GM23338 (cell line): ENCODE results near the gene PLEKHJ1. TPM values are rescaled to one million over a fixed set of nuclear protein-coding genes. Genes with fewer than 3 reads are reported as not detected.

Source experiments
- ATAC-seq: fragments of 200-7000 bp; cut with Tn5 transposase; 3 replicates; pipeline ENCODE4 v1.9.1; 2020
- DNase-seq: peaks from one replicate; pipeline ENCODE4 v3.0.0-alpha.2; 2015; ENCODE audit warnings: low spot score
- H2AFZ ChIP-seq: fragments of 200-600 bp; sonication (generic); 2 replicates; pipeline ENCODE4 v1.8.0; 2016; ENCODE audit warnings: antibody characterized with exemption, mild to moderate bottlenecking, moderate library complexity
- H3F3A ChIP-seq: fragments of 200-600 bp; sonication (generic); replicated peaks from 2 replicates; pipeline ENCODE4 v1.8.0; 2017; ENCODE audit warnings: antibody characterized with exemption, mixed run types, low read depth
- H3K27ac ChIP-seq: fragments of 200-600 bp; sonication (generic); 2 replicates; pipeline ENCODE4 v1.6.1; 2016; ENCODE audit warnings: low read depth
- H3K27me3 ChIP-seq: fragments of 200-600 bp; sonication (generic); 2 replicates; pipeline ENCODE4 v1.8.0; 2016; ENCODE audit warnings: mild to moderate bottlenecking, mixed run types, moderate library complexity; ENCODE audit not compliant: insufficient read depth
- H3K36me3 ChIP-seq: fragments of 200-600 bp; sonication (generic); 2 replicates; pipeline ENCODE4 v1.8.0; 2016; ENCODE audit warnings: mild to moderate bottlenecking; ENCODE audit not compliant: insufficient read depth
- H3K4me1 ChIP-seq: fragments of 200-600 bp; sonication (generic); 2 replicates; pipeline ENCODE4 v1.8.0; 2016; ENCODE audit warnings: mild to moderate bottlenecking, moderate library complexity; ENCODE audit not compliant: insufficient read depth
- H3K4me2 ChIP-seq: fragments of 200-600 bp; sonication (generic); 2 replicates; pipeline ENCODE4 v1.7.1; 2017; ENCODE audit warnings: mixed run types
- H3K4me3 ChIP-seq: fragments of 200-600 bp; sonication (generic); 2 replicates; pipeline ENCODE4 v1.6.1; 2016; ENCODE audit warnings: mixed run types
- H3K79me2 ChIP-seq: fragments of 200-600 bp; sonication (generic); replicated peaks from 2 replicates; pipeline ENCODE4 v1.8.0; 2017; ENCODE audit warnings: mild to moderate bottlenecking; ENCODE audit not compliant: insufficient read depth
- H3K9me2 ChIP-seq: fragments of 200-600 bp; sonication (generic); 2 replicates; pipeline ENCODE4 v1.8.0; 2017; ENCODE audit not compliant: insufficient read depth
- H4K20me1 ChIP-seq: fragments of 200-600 bp; sonication (generic); replicated peaks from 2 replicates; pipeline ENCODE4 v1.8.0; 2017; ENCODE audit warnings: mild to moderate bottlenecking; ENCODE audit not compliant: insufficient read depth
- H3K27ac Mint-ChIP-seq: 2 replicates; pipeline ENCODE4 v1.8.0; 2020; ENCODE audit warnings: inconsistent platforms, mild to moderate bottlenecking, moderate library complexity, mixed read lengths
- H3K27me3 Mint-ChIP-seq: 3 replicates; pipeline ENCODE4 v1.8.0; 2022; ENCODE audit warnings: low read depth, mild to moderate bottlenecking, moderate library complexity, mixed read lengths, inconsistent platforms; ENCODE audit not compliant: insufficient read depth, poor library complexity
- H3K36me3 Mint-ChIP-seq: 3 replicates; pipeline ENCODE4 v1.8.0; 2021; ENCODE audit warnings: low read depth, mild to moderate bottlenecking, inconsistent platforms, moderate library complexity, mixed read lengths
- H3K4me1 Mint-ChIP-seq: 3 replicates; pipeline ENCODE4 v1.8.0; 2020; ENCODE audit warnings: mild to moderate bottlenecking, inconsistent platforms, mixed read lengths
- H3K4me3 Mint-ChIP-seq: 3 replicates; pipeline ENCODE4 v1.8.0; 2021; ENCODE audit warnings: moderate library complexity, mild to moderate bottlenecking, inconsistent platforms, mixed read lengths
- H3K9me3 Mint-ChIP-seq: 3 replicates; pipeline ENCODE4 v1.8.0; 2020; ENCODE audit warnings: moderate library complexity, mild to moderate bottlenecking, inconsistent platforms, mixed read lengths
- CREB1 ChIP-seq: fragments of 250-450 bp; sonication (Bioruptor Pico); IDR thresholded peaks from 2 replicates; pipeline ENCODE4 v1.5.0; 2020; ENCODE audit warnings: low read depth, mild to moderate bottlenecking, moderate library complexity
- CTCF ChIP-seq, 2 experiments: fragments of 200-600 bp in 1 of 2; sonication (generic) in 1 of 2; conservative IDR thresholded peaks; 2 replicates each; pipeline versions ENCODE4 v1.5.1 to v1.6.1; 2016 to 2017; ENCODE audit warnings: antibody characterized with exemption in 2 of 2, low read depth in 2 of 2, mild to moderate bottlenecking in 2 of 2, moderate library complexity in 1 of 2
- EZH2 ChIP-seq: fragments of 200-600 bp; sonication (generic); IDR thresholded peaks from one replicate; pipeline ENCODE4 v1.8.0; 2017; ENCODE audit warnings: antibody characterized with exemption, mild to moderate bottlenecking, low read depth; ENCODE audit not compliant: unreplicated experiment
- EZH2phosphoT487 ChIP-seq: fragments of 200-600 bp; sonication (generic); IDR thresholded peaks from one replicate; pipeline ENCODE4 v1.8.1; 2018; ENCODE audit warnings: antibody characterized with exemption; ENCODE audit not compliant: unreplicated experiment
- JUNB ChIP-seq: IDR thresholded peaks from one replicate; pipeline ENCODE4 v1.6.1; 2016; ENCODE audit warnings: antibody characterized with exemption; ENCODE audit not compliant: unreplicated experiment
- NANOG ChIP-seq: IDR thresholded peaks from 2 replicates; pipeline ENCODE4 v1.6.1; 2016; ENCODE audit warnings: antibody characterized with exemption, borderline replicate concordance
- POLR2AphosphoS5 ChIP-seq: IDR thresholded peaks from 2 replicates; pipeline ENCODE4 v1.6.1; 2016; ENCODE audit warnings: antibody characterized with exemption, low read depth
- REST ChIP-seq: IDR thresholded peaks from one replicate; pipeline ENCODE4 v1.6.1; 2018; ENCODE audit warnings: antibody characterized with exemption; ENCODE audit not compliant: unreplicated experiment
- STAT1 ChIP-seq: IDR thresholded peaks from one replicate; pipeline ENCODE4 v1.6.1; 2016; ENCODE audit warnings: antibody characterized with exemption; ENCODE audit not compliant: unreplicated experiment
- ZNF114 ChIP-seq: fragments of 250-450 bp; sonication (Bioruptor Pico); IDR thresholded peaks from 2 replicates; pipeline ENCODE4 v1.5.0; 2020; ENCODE audit warnings: mild to moderate bottlenecking, moderate library complexity
- ZNF331 ChIP-seq: fragments of 250-450 bp; sonication (Bioruptor Pico); IDR thresholded peaks from 2 replicates; pipeline ENCODE4 v1.5.0; 2020; ENCODE audit warnings: low read depth, mild to moderate bottlenecking, moderate library complexity
- ZNF462 ChIP-seq: fragments of 250-450 bp; sonication (Bioruptor Pico); IDR thresholded peaks from 2 replicates; pipeline ENCODE4 v1.5.0; 2020; ENCODE audit warnings: mild to moderate bottlenecking, moderate library complexity
- polyA plus RNA-seq: library from polyadenylated mRNA; unstranded; fragments of >200 nt; fragmentation: Nextera tagmentation; extraction: Ambion mirVana; gene quantifications from 2 replicates; pipeline ENCODE4 v1.2.1, GENCODE V29; 2016
- total RNA-seq: library from RNA; depleted of rRNA; stranded (reverse); fragments of >200 nt; shearing (Covaris generic); gene quantifications from 2 replicates; pipeline ENCODE4 v1.2.3, GENCODE V29; 2014
- TF ChIP-seq, protein P1 (sequence below): IDR thresholded peaks from 2 replicates; pipeline ENCODE4 v1.6.1; 2016; ENCODE audit warnings: antibody characterized with exemption

PLEKHJ1 gene
- total and polyA plus RNA-seq, 2 experiments from 2014 or later = 146 to 210 TPM

GRCh38 chr19:2280633-2281264 is 44.6 kb upstream of the PLEKHJ1 start:
- Mint-ChIP-seq H3K27me3 (peaks cover 15% of the 10 kb centered on the region), H3K4me1 (peaks cover 5% of the 10 kb centered on the region; the same call in 2 of the 3 replicates), H3K27ac (no peak overlapping the region), H3K9me3 (no peaks in the 10 kb centered on the region), H3K36me3 (no peaks in the 10 kb centered on the region; the same call in 2 of the 3 replicates), H3K4me3 (no peak overlapping the region)
- TF ChIP-seq ZNF331 (CRISPR knock-in tag) (no peak), ZNF462 (no peak), JUNB (no peak), STAT1 (no peak), REST (no peak), NANOG (no peak), POLR2AphosphoS5 (no peak), CREB1 (CRISPR knock-in tag) (no peak), CTCF (conservative IDR thresholded peaks at IDR 0.05; ENCODE audit: low read depth in 2 of 2) (no peak), EZH2phosphoT487 (no peak), ZNF114 (CRISPR knock-in tag) (no peak), EZH2 (no peak)
- TF ChIP-seq, protein P1, sequence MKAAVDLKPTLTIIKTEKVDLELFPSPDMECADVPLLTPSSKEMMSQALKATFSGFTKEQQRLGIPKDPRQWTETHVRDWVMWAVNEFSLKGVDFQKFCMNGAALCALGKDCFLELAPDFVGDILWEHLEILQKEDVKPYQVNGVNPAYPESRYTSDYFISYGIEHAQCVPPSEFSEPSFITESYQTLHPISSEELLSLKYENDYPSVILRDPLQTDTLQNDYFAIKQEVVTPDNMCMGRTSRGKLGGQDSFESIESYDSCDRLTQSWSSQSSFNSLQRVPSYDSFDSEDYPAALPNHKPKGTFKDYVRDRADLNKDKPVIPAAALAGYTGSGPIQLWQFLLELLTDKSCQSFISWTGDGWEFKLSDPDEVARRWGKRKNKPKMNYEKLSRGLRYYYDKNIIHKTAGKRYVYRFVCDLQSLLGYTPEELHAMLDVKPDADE = no peak
- Histone ChIP-seq H3K79me2 (no peaks in the 10 kb centered on the region), H3F3A (0 out of 2 replicates have a peak, but pooled peaks cover 6% of the 10 kb centered on the region), H3K9me2 (no peaks in the 10 kb centered on the region), H2AFZ (no peak overlapping the region), H3K4me1 (no peaks in the 10 kb centered on the region), H3K4me2 (no peak overlapping the region), H3K4me3 (no peak overlapping the region), H3K27me3 (peaks cover 21% of the 10 kb centered on the region), H3K27ac (no peak overlapping the region), H4K20me1 (no peaks in the 10 kb centered on the region), H3K36me3 (no peaks in the 10 kb centered on the region)
- DNase-seq (no peak), ATAC-seq (no peak)
